C4-2B (cell line): Measurements from ENCODE around the gene INS.

Source experiments
- CTCF ChIP-seq: fragments of 450-650 bp; conservative IDR thresholded peaks from 2 replicates; pipeline ENCODE4 v1.5.1; 2017; ENCODE audit warnings: mild to moderate bottlenecking
- ZFX ChIP-seq: fragments of 450-650 bp; IDR thresholded peaks from 2 replicates; pipeline ENCODE4 v1.6.1; 2017

GRCh38 chr11:2169626-2170570 lies 8.9 kb upstream of the INS start:
- TF ChIP-seq CTCF (no peak), ZFX (no peak)
